HG03064 (cell line): ENCODE data around the gene FBXW11.
A peak's percentile ranks its signal among the peaks of the same experiment; 100 is the strongest.
"Not testable (repeated sequence)": the region's sequence is repeated elsewhere in the genome, so short reads cannot be mapped to it uniquely, and the experiment has no call there.

ENCODE experiments used
- ATAC-seq: cut with Tn5 transposase; IDR thresholded peaks from one replicate; pipeline ENCODE4 v1.9.1; 2021; ENCODE audit warnings: low read depth; ENCODE audit not compliant: unreplicated experiment

The FBXW11 gene

GRCh38 chr5:172020110-172020786 lies 13.8 kb upstream of the FBXW11 start:
- ATAC-seq = not testable (repeated sequence)

DNA sequence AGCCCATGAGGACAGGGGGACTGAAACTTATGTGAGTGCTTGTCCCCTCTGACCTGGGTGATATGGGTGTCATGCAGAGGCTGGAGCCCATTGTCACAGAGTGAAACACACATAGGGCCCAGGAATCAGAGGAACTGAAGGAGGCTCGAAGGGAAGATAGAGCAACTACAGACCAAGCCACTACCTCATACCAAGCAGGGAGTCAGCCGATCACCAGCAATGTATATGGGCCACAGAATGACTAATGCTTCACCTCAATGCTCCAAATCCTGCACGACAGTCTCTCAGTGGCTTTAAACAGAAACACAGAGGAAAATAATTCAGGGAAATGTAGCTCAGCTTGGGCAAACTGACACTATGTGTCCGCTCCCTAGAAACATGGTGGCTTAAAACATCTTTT lies 8.9 kb upstream of the FBXW11 start:
- ATAC-seq = no peak

GRCh38 chr5:172010278-172010677 lies 3.8 kb upstream of the FBXW11 start:
- no peak for ATAC-seq

- no peak for ATAC-seq
Measured at GRCh38 chr5:172009536-172010270, 3.3 kb upstream of the FBXW11 start.

- ATAC-seq = no peak
Measured at GRCh38 chr5:172008689-172009141, 2.3 kb upstream of the FBXW11 start.

DNA sequence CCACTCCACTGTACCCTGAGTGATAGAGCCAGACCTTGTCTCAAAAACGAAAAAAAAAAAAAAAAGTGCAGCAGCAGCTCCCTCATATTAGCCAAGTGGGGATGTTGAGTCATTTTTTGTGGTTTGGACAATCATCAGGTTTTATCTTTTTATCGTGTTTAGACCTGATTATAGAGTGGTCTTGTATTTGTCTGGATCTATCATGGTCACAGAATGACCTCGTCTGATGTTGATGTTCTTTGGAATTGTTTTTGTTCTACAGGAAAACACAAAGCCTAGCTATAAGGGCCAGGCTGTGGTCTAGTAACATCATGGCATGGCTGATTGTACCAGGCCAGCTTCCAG lies 1.6 kb upstream of the FBXW11 start:
- no peak for ATAC-seq

GRCh38 chr5:172007175-172008110 lies 1.0 kb upstream of the FBXW11 start:
- ATAC-seq = no peak

GRCh38 chr5:172005708-172006320 lies 624 bp downstream of the FBXW11 start:
- ATAC-seq = peak; percentile 2

- no peak for ATAC-seq
Measured at GRCh38 chr5:172004824-172005237, 1.6 kb downstream of the FBXW11 start.

DNA sequence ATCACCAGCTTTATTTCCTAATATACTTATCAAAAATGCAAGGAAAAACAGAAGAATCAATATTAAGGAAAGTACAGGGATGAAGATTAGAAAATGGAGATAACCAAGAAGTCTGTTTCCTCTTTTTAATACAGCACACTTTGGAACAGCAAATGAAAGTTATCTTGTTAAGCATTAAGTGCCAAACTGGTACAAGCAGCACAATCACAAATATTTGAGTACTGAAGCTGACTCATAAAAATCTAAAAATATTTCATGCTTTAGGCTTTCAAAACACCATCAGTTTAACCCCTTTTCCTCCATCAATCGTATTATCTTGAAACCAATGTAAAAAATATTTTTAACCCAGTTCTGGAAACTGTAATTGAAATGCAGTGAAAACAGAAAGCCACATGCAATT lies 2.7 kb downstream of the FBXW11 start:
- no peak for ATAC-seq

- ATAC-seq = no peak
Measured at GRCh38 chr5:172002840-172003512, 3.5 kb downstream of the FBXW11 start.

DNA sequence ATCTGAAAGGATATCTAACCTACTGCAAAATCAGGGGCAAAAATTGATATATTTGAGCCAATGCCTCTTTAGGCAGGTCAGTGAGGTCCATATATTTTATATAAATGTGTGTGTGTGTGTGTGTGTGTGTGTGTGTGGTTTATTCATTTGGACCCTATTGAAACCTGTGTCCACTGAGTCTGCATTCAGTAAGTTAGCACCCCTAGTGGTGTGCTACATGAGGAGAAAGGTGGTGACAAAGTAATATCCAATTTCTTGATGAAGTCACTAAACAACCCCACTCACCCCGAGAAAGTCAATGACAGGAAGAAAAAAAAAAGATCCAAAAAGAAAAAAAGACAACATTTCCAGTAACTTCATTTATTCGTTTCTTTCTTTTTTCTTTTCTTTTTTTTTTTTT lies 4.1 kb downstream of the FBXW11 start:
- ATAC-seq = no peak

DNA sequence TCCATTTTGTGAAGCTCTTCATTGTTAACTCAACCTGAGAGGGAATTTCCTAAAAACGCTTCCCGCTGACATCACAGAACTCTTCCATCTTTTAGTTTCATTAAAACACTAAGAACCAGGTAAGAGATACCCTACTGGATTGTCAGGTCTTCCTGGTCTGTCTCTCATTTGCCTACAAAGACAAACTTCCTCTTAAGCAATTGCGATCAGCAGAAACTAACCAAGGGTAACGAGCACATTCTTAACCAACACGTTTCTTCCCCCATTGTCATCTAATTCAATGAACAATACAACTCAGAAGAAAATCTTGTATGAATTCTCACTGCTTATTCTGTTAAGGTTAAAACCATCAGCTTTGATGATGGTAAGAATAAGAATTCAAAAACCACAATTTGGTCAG lies 6.6 kb downstream of the FBXW11 start:
- no peak for ATAC-seq

DNA sequence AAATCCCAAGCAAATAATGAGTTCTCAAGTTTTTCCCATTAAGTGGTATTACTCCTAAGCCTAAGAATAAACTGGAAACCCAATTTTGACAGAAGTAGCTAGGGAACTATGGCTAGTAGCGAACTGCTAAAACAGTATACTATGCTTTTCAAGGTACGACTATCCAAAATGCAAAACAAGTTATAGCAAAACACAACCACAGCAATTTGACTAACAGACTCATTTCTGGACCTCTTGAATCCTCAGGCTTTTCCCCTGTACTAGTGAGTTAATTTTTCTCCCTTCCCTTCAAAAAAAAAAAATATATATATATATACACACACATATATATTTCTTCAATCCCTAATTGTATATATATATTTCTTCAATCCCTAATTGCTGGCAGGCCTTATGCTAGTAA lies 7.3 kb downstream of the FBXW11 start:
- no peak for ATAC-seq

- ATAC-seq = no peak
Measured at GRCh38 chr5:171997011-171997410, 9.4 kb downstream of the FBXW11 start.

DNA sequence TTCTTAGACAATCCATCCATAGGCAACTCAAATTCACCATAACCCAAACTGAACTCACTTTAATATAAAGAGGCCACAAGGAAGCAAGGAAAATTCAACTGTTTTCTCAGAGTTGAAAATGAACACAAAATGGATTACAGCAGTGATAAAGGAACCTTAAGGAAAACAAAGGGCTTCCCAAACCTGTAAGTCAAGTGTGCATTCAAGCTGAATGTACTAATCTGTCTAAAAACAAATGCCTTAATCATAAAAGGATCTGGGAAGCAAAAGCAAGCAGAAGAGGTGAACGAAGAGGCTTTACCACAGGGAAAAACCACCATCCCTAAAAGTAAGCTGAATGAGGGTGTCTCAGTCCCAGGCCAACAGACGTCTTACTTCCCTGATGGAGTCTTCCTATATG lies 13.6 kb downstream of the FBXW11 start:
- ATAC-seq = no peak

GRCh38 chr5:171992305-171992704 lies 14.1 kb downstream of the FBXW11 start:
- no peak for ATAC-seq

DNA sequence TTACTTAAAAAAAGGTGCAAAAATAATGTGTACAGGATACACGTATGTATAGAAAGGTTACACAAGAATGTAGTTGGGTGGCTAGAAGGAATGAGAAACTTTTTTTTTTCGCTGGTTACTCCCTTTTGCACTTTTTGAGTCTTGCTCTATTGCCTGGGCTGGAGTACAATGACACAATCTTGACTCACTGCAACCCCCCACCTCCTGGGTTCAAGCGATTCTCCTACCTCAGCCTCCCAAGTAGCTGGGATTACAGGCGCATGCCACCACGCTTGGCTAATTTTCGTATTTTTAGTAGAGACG lies 15.8 kb downstream of the FBXW11 start:
- no peak for ATAC-seq

GRCh38 chr5:171989946-171990712 lies 16.3 kb downstream of the FBXW11 start:
- no peak for ATAC-seq

- ATAC-seq = no peak
Measured at GRCh38 chr5:171989276-171989675, 17.2 kb downstream of the FBXW11 start.
